Effector memory CD4-positive, alpha-beta T cell (primary cell): ENCODE data around the gene PLS1.
"Not testable (repeated sequence)": the region's sequence is repeated elsewhere in the genome, so short reads cannot be mapped to it uniquely, and the experiment has no call there.

Source experiments
- DNase-seq, 3 donors: peaks; one replicate each; pipeline ENCODE4 v3.0.0-alpha.2; 2020
- H3K27ac ChIP-seq: 2 replicates; pipeline ENCODE4 v1.7.0; 2013; ENCODE audit warnings: mild to moderate bottlenecking, low read length, moderate library complexity; ENCODE audit not compliant: insufficient read depth, poor library complexity, severe bottlenecking
- H3K27me3 ChIP-seq: replicated peaks from 2 replicates; pipeline ENCODE4 v1.7.0; 2013; ENCODE audit warnings: mild to moderate bottlenecking, low read length; ENCODE audit not compliant: insufficient read depth, control insufficient read depth, poor library complexity, severe bottlenecking
- H3K36me3 ChIP-seq: 2 replicates; pipeline ENCODE4 v1.7.0; 2013; ENCODE audit warnings: mild to moderate bottlenecking, low read length, moderate library complexity; ENCODE audit not compliant: control insufficient read depth, insufficient read depth
- H3K4me1 ChIP-seq: 2 replicates; pipeline ENCODE4 v1.7.0; 2013; ENCODE audit warnings: low read length, mild to moderate bottlenecking; ENCODE audit not compliant: control insufficient read depth, insufficient read depth, poor library complexity, severe bottlenecking
- H3K4me3 ChIP-seq: 2 replicates; pipeline ENCODE4 v1.7.0; 2013; ENCODE audit warnings: low read length, low read depth, mild to moderate bottlenecking; ENCODE audit not compliant: insufficient read depth, poor library complexity, severe bottlenecking
- H3K9me3 ChIP-seq: 2 replicates; pipeline ENCODE4 v1.7.0; 2013; ENCODE audit warnings: mild to moderate bottlenecking, low read length, moderate library complexity; ENCODE audit not compliant: control insufficient read depth

The PLS1 gene

GRCh38 chr3:142706321-142707127 is 110.3 kb downstream of the PLS1 start:
- Histone ChIP-seq H3K27ac (no peak overlapping the region), H3K4me1 (no peaks in the 10 kb centered on the region), H3K9me3 (no peaks in the 10 kb centered on the region), H3K4me3 (no peak overlapping the region), H3K36me3 (no peaks in the 10 kb centered on the region), H3K27me3 (no peaks in the 10 kb centered on the region)
- DNase-seq: no peak

GRCh38 chr3:142709207-142709606 is 113.0 kb downstream of the PLS1 start:
- Histone ChIP-seq H3K9me3 (no peaks in the 10 kb centered on the region), H3K4me3 (no peak overlapping the region), H3K27ac (no peak overlapping the region), H3K27me3 (no peaks in the 10 kb centered on the region), H3K36me3 (no peaks in the 10 kb centered on the region), H3K4me1 (no peaks in the 10 kb centered on the region)
- DNase-seq: no peak

GRCh38 chr3:142714882-142715281 is 118.7 kb downstream of the PLS1 start:
- H3K4me1 ChIP-seq, DNase-seq, H3K27ac ChIP-seq, H3K9me3 ChIP-seq, H3K36me3 ChIP-seq, H3K4me3 ChIP-seq, H3K27me3 ChIP-seq: not testable (repeated sequence)

- no peaks in the 10 kb centered on the region for H3K27me3 ChIP-seq
- H3K36me3 ChIP-seq: no peaks in the 10 kb centered on the region
- H3K27ac ChIP-seq: no peak overlapping the region
- no peaks in the 10 kb centered on the region for H3K4me1 ChIP-seq
- H3K9me3 ChIP-seq: no peaks in the 10 kb centered on the region
- no peak for DNase-seq
- no peak overlapping the region for H3K4me3 ChIP-seq
Measured at GRCh38 chr3:142716102-142716501, 119.9 kb downstream of the PLS1 start.

GRCh38 chr3:142723665-142723967 is 127.4 kb downstream of the PLS1 start:
- H3K4me3 ChIP-seq: no peak overlapping the region
- H3K27ac ChIP-seq: peak overlapping the region; percentile 51
- DNase-seq: no peak
- no peaks in the 10 kb centered on the region for H3K36me3 ChIP-seq
- no peaks in the 10 kb centered on the region for H3K9me3 ChIP-seq
- H3K4me1 ChIP-seq: peaks cover 9% of the 10 kb centered on the region
- no peaks in the 10 kb centered on the region for H3K27me3 ChIP-seq

GRCh38 chr3:142723968-142724681 is 127.9 kb downstream of the PLS1 start, which contains the start of gene TRPC1:
Gene TRPC1, plus strand, starts transcription at chr3:142724034. Its CDS starts 526 bp downstream, at chr3:142724560.
- Histone ChIP-seq H3K4me3 (peak within 1 kb of the TSS; percentile 74), H3K4me1 (peaks cover 9% of the 10 kb centered on the region), H3K9me3 (no peaks in the 10 kb centered on the region), H3K27ac (peak within 1 kb of the TSS; percentile 51), H3K36me3 (no peaks in the 10 kb centered on the region), H3K27me3 (no peaks in the 10 kb centered on the region)
- DNase-seq: peak; percentile 71 to 80 (median 74)

- H3K4me1 ChIP-seq: peaks cover 9% of the 10 kb centered on the region
- H3K9me3 ChIP-seq: no peaks in the 10 kb centered on the region
- H3K27me3 ChIP-seq: no peaks in the 10 kb centered on the region
- H3K36me3 ChIP-seq: no peaks in the 10 kb centered on the region
- peak overlapping the region; percentile 74 for H3K4me3 ChIP-seq
- DNase-seq: peak in 2 of 3 donors; percentile 0 to 1
- H3K27ac ChIP-seq: peak overlapping the region; percentile 51
Measured at GRCh38 chr3:142724682-142725356, 128.6 kb downstream of the PLS1 start.

- H3K27me3 ChIP-seq: no peaks in the 10 kb centered on the region
- no peak for DNase-seq
- no peak overlapping the region for H3K27ac ChIP-seq
- H3K4me3 ChIP-seq: no peak overlapping the region
- no peaks in the 10 kb centered on the region for H3K36me3 ChIP-seq
- H3K4me1 ChIP-seq: peaks cover 9% of the 10 kb centered on the region
- no peaks in the 10 kb centered on the region for H3K9me3 ChIP-seq
Measured at GRCh38 chr3:142725357-142725739, 129.2 kb downstream of the PLS1 start.

- H3K4me1 ChIP-seq: peaks cover 9% of the 10 kb centered on the region
- no peaks in the 10 kb centered on the region for H3K27me3 ChIP-seq
Measured at GRCh38 chr3:142726017-142726416, 129.8 kb downstream of the PLS1 start.

GRCh38 chr3:142732066-142732465 is 135.9 kb downstream of the PLS1 start:
- Histone ChIP-seq H3K4me3 (no peak overlapping the region), H3K27ac (no peak overlapping the region), H3K36me3 (no peaks in the 10 kb centered on the region), H3K4me1 (no peaks in the 10 kb centered on the region), H3K9me3 (no peaks in the 10 kb centered on the region), H3K27me3 (no peaks in the 10 kb centered on the region)
- DNase-seq: no peak

More at GRCh38 chr3:142726017-142726416, 129.8 kb downstream of the PLS1 start:
- no peak for DNase-seq
- no peak overlapping the region for H3K4me3 ChIP-seq
- H3K36me3 ChIP-seq: no peaks in the 10 kb centered on the region
- no peak overlapping the region for H3K27ac ChIP-seq
- no peaks in the 10 kb centered on the region for H3K9me3 ChIP-seq
